ENCODE measurements around the gene TRMT44. TPM values are rescaled to one million over a fixed set of nuclear protein-coding genes. Genes with fewer than 3 reads are reported as not detected.
"Not testable (repeated sequence)": the region's sequence is repeated elsewhere in the genome, so short reads cannot be mapped to it uniquely, and the experiment has no call there.

The TRMT44 gene
- total RNA-seq, 1 experiment from 2014 or later: 21.8 TPM

DNA sequence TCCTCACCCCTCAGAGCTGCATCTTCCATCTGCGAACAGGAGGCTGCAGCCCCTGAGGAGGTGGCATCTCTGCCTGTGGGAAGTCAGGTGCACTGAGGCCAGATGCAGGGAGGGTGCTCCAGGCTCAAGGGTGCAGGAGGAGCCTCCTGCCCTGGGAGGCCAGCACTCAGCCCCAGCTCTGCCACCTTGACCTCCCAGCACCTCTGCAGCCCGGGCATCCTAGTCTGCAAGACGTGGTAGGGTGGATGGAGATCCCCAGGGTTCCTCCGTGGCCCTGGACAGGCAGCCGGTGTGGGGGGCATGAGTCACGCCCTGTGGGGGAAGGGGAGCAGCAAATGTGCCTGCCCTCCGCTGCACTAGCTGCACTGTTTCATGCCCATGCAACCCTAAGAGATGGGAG is 64.7 kb downstream of the TRMT44 start:
- Histone ChIP-seq H3K27ac (no peak overlapping the region), H3K36me3 (no peaks in the 10 kb centered on the region), H3K27me3 (replicated peaks) (no peaks in the 10 kb centered on the region), H3K4me3 (no peak overlapping the region), H3K4me1 (replicated peaks) (peaks cover 8% of the 10 kb centered on the region), H3K9me3 (replicated peaks) (no peaks in the 10 kb centered on the region)
- no peak for DNase-seq (ENCODE audit: low read depth in 1 of 2, low spot score in 2 of 2)

DNA sequence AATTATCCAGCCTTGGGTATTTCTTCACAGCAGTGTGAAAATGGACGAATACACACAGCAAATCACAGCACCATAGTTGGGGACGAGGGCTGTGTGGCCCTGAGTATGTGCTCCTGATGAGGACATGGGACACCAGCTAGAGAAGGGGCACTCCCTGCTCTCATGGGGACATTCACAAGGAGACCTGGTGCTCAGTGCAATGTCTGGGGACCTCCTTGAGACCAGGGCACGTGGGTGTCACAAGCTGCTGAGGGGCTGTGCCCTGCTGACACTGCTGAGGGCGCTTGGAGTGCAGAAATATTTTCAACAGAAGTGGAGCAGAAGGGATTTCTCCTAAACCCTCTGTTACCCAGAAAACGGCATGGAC is 65.4 kb downstream of the TRMT44 start:
- no peak overlapping the region for H3K27ac ChIP-seq
- H3K9me3 ChIP-seq (replicated peaks): no peaks in the 10 kb centered on the region
- H3K4me3 ChIP-seq: no peak overlapping the region
- peaks cover 8% of the 10 kb centered on the region for H3K4me1 ChIP-seq (replicated peaks)
- H3K27me3 ChIP-seq (replicated peaks): no peaks in the 10 kb centered on the region
- DNase-seq (ENCODE audit: low read depth in 1 of 2, low spot score in 2 of 2): no peak
- H3K36me3 ChIP-seq: no peaks in the 10 kb centered on the region

GRCh38 chr4:8506373-8507195 is 66.0 kb downstream of the TRMT44 start:
- no peaks in the 10 kb centered on the region for H3K9me3 ChIP-seq (replicated peaks)
- no peak overlapping the region for H3K4me3 ChIP-seq
- no peaks in the 10 kb centered on the region for H3K27me3 ChIP-seq (replicated peaks)
- no peak for DNase-seq (ENCODE audit: low read depth in 1 of 2, low spot score in 2 of 2)
- peaks cover 8% of the 10 kb centered on the region for H3K4me1 ChIP-seq (replicated peaks)
- H3K36me3 ChIP-seq: no peaks in the 10 kb centered on the region
- H3K27ac ChIP-seq: no peak overlapping the region

DNA sequence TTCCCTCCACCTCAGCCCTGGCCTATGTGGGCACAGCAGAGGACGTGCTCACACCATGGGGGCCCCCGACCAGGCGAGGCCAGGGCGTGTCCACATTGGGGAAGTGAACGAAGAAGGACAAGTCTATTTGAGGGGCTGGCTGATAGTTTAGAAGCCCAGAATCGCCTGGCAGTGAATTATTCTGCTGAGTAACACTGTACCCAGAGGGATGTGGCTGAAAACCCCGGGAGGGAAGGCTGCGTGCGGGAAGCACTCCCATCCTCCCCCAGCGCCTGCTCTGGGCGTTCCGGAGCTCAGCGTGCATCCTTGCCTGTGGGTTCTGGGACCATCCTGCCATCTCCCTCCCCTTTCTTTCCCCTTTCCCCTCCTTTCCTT is 66.6 kb downstream of the TRMT44 start:
- Histone ChIP-seq H3K9me3 (replicated peaks) (no peaks in the 10 kb centered on the region), H3K4me3 (no peak overlapping the region), H3K4me1 (replicated peaks) (peaks cover 8% of the 10 kb centered on the region), H3K27ac (0 out of 2 replicates have a peak overlapping the region, but pooled peaks have one; percentile 29), H3K27me3 (replicated peaks) (no peaks in the 10 kb centered on the region), H3K36me3 (no peaks in the 10 kb centered on the region)
- no peak for DNase-seq (ENCODE audit: low read depth in 1 of 2, low spot score in 2 of 2)

GRCh38 chr4:8507624-8508023 is 67.0 kb downstream of the TRMT44 start:
- Histone ChIP-seq H3K4me1 (replicated peaks) (peaks cover 6% of the 10 kb centered on the region), H3K27ac (0 out of 2 replicates have a peak overlapping the region, but pooled peaks have one; percentile 29), H3K9me3 (replicated peaks) (no peaks in the 10 kb centered on the region), H3K4me3 (no peak overlapping the region), H3K36me3 (no peaks in the 10 kb centered on the region), H3K27me3 (replicated peaks) (no peaks in the 10 kb centered on the region)
- no peak for DNase-seq (ENCODE audit: low read depth in 1 of 2, low spot score in 2 of 2)

GRCh38 chr4:8508266-8508665 is 67.7 kb downstream of the TRMT44 start:
- Histone ChIP-seq H3K9me3 (replicated peaks) (no peaks in the 10 kb centered on the region), H3K4me3 (no peak overlapping the region), H3K36me3 (no peaks in the 10 kb centered on the region), H3K4me1 (replicated peaks) (peaks cover 3% of the 10 kb centered on the region; the same call in 1 of the 2 replicates), H3K27me3 (replicated peaks) (no peaks in the 10 kb centered on the region), H3K27ac (no peak overlapping the region)
- no peak for DNase-seq (ENCODE audit: low read depth in 1 of 2, low spot score in 2 of 2)

DNA sequence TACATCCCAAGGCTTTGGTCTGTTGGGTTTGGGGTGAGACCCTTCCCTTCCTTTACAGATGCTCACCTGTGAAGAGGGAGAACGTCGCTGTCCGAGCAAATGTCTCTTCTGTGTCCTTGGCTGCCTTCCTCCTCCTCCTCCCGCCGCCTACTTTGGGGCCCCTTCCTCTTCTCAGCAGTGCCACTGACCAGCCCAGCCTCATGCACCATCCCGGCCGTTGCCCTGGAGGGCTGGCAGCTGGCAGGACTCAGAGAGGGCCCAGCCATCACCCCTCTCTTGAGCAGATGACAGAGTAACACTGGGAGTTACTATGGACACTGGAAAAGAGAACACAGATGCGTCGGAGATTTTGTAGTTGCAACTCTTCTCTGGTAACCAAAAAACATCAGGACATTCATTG is 68.2 kb downstream of the TRMT44 start:
- no peak overlapping the region for H3K27ac ChIP-seq
- H3K4me1 ChIP-seq (replicated peaks): peaks cover 3% of the 10 kb centered on the region; the same call in 1 of the 2 replicates
- H3K9me3 ChIP-seq (replicated peaks): no peaks in the 10 kb centered on the region
- H3K27me3 ChIP-seq (replicated peaks): no peaks in the 10 kb centered on the region
- no peak for DNase-seq (ENCODE audit: low read depth in 1 of 2, low spot score in 2 of 2)
- no peak overlapping the region for H3K4me3 ChIP-seq
- H3K36me3 ChIP-seq: no peaks in the 10 kb centered on the region

DNA sequence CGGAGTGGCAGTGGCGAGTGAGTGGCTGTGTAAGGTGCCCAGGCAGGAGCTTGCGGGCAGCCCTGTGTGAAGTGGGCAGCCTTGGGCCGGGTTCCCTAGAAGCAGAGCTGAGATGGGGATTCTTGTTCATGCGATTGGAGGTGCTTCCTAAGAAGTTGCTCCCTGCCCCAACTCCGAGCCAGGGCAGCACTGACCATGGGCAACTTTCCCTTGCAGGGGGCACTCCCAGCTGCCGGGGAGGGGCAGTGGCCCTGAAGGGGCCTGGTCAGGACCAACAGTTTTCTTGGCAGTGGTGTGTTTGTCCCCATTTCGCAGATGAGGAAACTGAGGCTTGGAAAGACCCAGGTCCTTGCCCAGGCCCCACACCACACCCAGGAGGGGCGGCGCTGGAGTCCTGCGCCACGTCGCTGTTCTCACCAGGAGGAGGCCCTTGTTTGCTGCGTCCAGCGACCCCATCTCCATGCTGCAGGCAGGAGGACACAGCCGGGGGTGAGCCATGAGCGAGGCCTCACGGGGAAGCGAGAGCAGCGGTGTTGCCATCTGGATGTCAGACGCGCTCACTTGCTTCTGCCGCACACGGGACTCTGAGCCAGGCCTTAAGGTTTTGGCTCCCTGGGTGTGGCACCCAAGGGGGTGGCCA is 68.9 kb downstream of the TRMT44 start:
- no peak overlapping the region for H3K27ac ChIP-seq
- H3K27me3 ChIP-seq (replicated peaks): no peaks in the 10 kb centered on the region
- DNase-seq (ENCODE audit: low read depth in 1 of 2, low spot score in 2 of 2): no peak
- H3K9me3 ChIP-seq (replicated peaks): no peaks in the 10 kb centered on the region
- H3K4me1 ChIP-seq (replicated peaks): peaks cover 3% of the 10 kb centered on the region; the same call in 1 of the 2 replicates
- H3K36me3 ChIP-seq: no peaks in the 10 kb centered on the region
- H3K4me3 ChIP-seq: no peak overlapping the region

DNA sequence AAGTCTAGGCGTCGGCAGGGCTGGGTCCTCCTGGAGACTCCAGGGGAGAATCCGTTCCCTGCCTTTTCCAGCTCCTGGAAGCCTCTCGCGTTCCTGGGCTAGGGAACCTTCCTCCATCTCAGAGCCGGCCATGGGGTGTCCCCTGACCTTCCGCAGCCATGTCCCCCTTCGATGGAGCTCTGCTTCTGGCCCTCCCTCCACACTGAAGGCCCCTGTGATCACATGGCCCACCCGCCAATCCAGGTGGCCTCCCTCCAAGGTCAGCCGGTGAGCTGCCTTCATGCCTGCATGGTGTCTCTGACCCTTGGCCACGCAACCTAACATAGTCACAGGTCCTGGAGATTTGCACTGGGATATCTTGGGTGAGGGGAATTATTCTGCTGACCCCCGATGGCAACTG is 69.6 kb downstream of the TRMT44 start:
- H3K27ac ChIP-seq: no peak overlapping the region
- no peaks in the 10 kb centered on the region for H3K36me3 ChIP-seq
- no peak overlapping the region for H3K4me3 ChIP-seq
- peaks cover 10% of the 10 kb centered on the region for H3K4me1 ChIP-seq (replicated peaks)
- H3K9me3 ChIP-seq (replicated peaks): no peaks in the 10 kb centered on the region
- DNase-seq (ENCODE audit: low read depth in 1 of 2, low spot score in 2 of 2): no peak
- no peaks in the 10 kb centered on the region for H3K27me3 ChIP-seq (replicated peaks)

DNA sequence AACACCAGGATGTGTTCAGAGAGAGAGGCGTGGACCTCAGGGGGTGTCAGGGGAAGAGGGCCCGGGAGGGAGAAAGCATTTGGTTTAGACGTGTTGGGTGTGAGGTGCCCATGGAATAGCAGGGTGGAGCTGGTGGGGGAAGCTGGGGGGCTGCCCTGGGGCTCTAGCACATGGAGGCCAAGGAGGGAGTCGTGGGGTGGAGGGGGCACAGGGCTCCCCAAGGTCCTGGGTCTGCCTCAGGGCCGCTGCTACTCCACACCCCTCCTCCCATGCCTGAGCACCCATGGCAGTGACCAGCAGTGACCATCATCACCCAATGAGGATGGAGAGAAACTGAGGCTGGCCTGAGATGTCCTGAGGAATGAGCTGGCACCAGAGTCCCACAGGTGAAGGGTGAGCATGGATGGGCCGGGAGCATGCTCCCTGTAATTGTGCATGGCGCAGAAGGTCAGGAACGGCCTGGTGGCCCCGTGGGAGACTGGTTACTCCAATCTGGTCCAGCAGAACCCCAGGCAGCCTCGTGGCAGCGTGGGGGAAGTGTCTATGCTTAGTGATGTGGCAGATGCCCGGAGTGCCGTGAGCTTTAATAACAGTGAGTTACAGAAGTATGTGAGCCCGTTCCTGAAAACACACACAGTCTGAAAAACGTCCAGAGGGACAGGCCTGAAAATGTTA is 70.2 kb downstream of the TRMT44 start:
- Histone ChIP-seq H3K9me3 (replicated peaks) (no peaks in the 10 kb centered on the region), H3K27me3 (replicated peaks) (no peaks in the 10 kb centered on the region), H3K36me3 (no peaks in the 10 kb centered on the region), H3K27ac (no peak overlapping the region), H3K4me3 (no peak overlapping the region), H3K4me1 (replicated peaks) (peaks cover 15% of the 10 kb centered on the region)
- no peak for DNase-seq (ENCODE audit: low read depth in 1 of 2, low spot score in 2 of 2)

DNA sequence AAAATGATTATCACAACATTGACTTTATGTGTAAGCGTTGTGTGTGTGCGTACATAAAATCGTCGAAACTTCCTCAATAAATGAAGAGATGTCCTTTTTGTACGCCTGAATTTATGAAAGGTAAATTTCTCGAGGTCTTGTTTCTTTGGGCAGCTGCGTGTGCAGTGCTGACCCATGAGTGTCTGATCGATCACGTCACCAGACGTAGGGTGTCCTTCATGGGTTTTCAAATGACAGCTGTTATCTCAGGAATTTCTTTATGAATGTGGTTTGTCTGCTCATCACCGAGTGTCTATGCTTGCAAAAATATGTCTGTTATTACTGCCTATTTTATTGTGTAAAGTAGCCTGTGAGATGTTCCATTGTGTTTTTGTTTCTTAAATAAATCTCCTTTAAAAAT is 71.9 kb downstream of the TRMT44 start:
- no peak for DNase-seq (ENCODE audit: low read depth in 1 of 2, low spot score in 2 of 2)
- H3K36me3 ChIP-seq: no peaks in the 10 kb centered on the region
- H3K4me3 ChIP-seq: no peak overlapping the region
- no peaks in the 10 kb centered on the region for H3K27me3 ChIP-seq (replicated peaks)
- peaks cover 27% of the 10 kb centered on the region for H3K4me1 ChIP-seq (replicated peaks)
- H3K9me3 ChIP-seq (replicated peaks): no peaks in the 10 kb centered on the region
- H3K27ac ChIP-seq: no peak overlapping the region

DNA sequence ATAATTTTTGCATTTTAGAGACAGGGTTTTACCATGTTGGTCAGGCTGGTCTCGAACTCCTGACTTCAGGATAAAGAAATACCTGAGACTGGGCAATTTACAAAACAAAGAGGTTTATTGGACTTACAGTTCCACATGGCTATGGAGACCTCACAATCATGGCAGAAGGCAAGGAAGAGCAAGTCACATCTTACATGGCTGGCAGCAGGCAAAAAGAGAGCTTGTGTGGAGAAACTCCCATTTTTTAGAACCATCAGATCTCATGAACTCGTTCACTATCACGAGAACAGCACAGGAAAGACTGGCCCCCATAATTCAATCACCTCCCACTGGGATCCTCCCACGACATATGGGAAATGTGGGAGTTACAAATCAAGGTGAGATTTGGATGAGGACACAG is 72.5 kb downstream of the TRMT44 start:
- not testable (repeated sequence) for H3K4me3 ChIP-seq; DNase-seq (ENCODE audit: low read depth in 1 of 2, low spot score in 2 of 2); H3K36me3 ChIP-seq; H3K27me3 ChIP-seq (replicated peaks); H3K27ac ChIP-seq; H3K9me3 ChIP-seq (replicated peaks)
- H3K4me1 ChIP-seq (replicated peaks): peaks cover 27% of the 10 kb centered on the region

GRCh38 chr4:8513931-8514330 is 73.4 kb downstream of the TRMT44 start:
- Histone ChIP-seq H3K4me3 (no peak overlapping the region), H3K27me3 (replicated peaks) (no peaks in the 10 kb centered on the region), H3K9me3 (replicated peaks) (no peaks in the 10 kb centered on the region), H3K4me1 (replicated peaks) (peaks cover 27% of the 10 kb centered on the region), H3K36me3 (no peaks in the 10 kb centered on the region), H3K27ac (no peak overlapping the region)
- no peak for DNase-seq (ENCODE audit: low read depth in 1 of 2, low spot score in 2 of 2)

- DNase-seq (ENCODE audit: low read depth in 1 of 2, low spot score in 2 of 2): no peak
- Histone ChIP-seq H3K4me3 (no peak overlapping the region), H3K27me3 (replicated peaks) (no peaks in the 10 kb centered on the region), H3K36me3 (no peaks in the 10 kb centered on the region), H3K27ac (no peak overlapping the region), H3K4me1 (replicated peaks) (peaks cover 27% of the 10 kb centered on the region), H3K9me3 (replicated peaks) (no peaks in the 10 kb centered on the region)
Observed at GRCh38 chr4:8514391-8514790, 73.8 kb downstream of the TRMT44 start.
